ENCODE results near the gene MS4A10.

- TF ChIP-seq CTCF (conservative IDR thresholded peaks at IDR 0.05; ENCODE audit: low read depth, low read length), result no peak
- no peak for TF ChIP-seq EZH2phosphoT487 (IDR thresholded peaks at IDR 0.05; ENCODE audit: borderline replicate concordance, low read length)
Measured at GRCh38 chr11:60803273-60803936, 18.3 kb downstream of the MS4A10 start.

All from PC-3 (cell line).